HG03025 (cell line): ENCODE results near the gene TXLNG.

Experiments used
- ATAC-seq: cut with Tn5 transposase; IDR thresholded peaks from one replicate; pipeline ENCODE4 v1.9.1; 2021; ENCODE audit warnings: mild to moderate bottlenecking, moderate library complexity; ENCODE audit not compliant: unreplicated experiment, low FRiP score

The TXLNG gene

DNA sequence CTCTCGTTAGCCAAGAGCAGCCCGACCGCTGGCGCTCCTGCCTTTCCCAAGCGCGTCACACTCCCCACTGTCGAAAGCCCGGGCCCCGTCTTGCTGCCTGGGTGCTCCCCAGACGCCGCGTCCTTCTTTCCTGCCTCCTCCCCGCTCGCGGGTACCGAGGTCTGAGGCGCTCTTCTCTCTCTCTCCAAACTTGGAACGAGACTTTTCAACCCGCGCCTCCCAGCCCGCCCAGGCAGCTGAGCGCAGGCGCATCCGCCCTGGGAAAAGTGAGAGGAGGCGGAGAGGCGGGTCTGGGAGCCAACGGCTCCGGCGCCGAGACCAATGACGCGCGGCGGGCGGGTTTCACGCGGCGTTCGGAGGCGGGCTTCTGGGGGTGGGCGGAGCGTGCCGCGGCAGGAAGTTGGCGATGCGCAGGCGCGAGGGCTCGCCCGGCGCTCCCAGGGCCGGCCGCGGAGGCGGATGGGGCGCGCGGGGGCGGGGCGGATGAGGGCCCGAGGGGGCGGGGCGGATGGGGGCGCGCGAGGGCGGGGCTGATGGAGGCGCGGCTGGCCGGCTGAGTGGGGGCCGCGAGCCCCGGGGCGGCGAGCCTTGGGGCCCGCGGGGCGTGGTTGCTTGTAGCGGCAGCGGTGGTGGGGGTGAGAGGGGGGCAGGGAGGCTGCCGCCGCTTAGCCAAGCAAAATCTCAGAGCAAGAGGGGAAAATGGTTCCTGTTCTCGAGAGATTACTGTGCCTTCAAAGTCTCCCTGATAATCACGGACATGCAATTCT, 84.0 kb downstream of the TXLNG start, which contains the start of gene RBBP7:
Gene RBBP7 (minus strand): TSS at position 268 of the 767 bp plus-strand sequence. CDS start 309 bp downstream, outside the sequence.
- peak; percentile 90 for ATAC-seq

DNA sequence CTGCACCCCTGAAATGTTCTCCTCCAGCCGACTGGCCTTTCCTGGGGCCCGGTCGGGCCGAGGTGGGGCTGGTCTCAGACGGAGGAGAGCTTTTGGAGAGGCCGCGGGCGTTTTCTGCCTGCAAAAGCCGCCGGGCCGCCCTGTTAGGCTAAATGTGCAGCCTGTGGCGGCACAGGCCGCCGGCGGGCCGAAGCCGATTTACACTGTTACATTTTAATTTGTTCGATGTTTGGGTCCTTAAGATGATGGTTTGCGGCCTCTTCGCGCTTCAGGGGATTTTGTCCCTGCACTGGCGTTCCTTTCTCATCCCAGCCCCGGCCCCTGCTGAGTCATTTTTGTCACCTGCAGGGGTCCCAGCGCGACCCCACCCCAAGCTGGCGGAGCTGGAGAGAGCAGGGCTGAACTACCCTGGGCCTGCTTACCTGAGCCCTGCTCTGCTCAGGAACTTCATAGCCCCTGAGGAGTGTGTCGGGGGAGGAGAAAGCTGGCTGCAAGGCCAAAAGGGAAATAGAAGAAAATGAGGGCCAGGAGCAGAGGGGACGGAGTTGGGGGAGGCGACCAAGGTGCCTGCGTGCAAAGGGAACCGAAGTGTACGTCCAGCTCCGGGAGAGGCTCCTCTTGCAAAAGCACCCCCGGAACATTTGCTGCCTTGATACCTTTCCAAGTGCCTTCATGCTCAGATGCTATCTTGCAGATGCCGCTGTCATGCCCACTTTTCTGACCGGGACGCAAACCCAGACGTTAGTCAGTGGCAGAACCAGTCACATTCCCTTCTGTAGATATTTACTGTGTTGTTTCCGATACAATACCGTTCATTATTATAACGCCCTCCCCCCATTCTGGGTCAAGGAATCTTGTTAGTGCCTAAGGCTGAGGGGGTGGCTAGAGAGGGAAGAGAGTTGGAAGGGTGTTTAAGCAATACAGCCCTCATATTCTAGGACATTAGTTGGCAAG, 84.9 kb downstream of the TXLNG start:
- peak; percentile 5 for ATAC-seq

DNA sequence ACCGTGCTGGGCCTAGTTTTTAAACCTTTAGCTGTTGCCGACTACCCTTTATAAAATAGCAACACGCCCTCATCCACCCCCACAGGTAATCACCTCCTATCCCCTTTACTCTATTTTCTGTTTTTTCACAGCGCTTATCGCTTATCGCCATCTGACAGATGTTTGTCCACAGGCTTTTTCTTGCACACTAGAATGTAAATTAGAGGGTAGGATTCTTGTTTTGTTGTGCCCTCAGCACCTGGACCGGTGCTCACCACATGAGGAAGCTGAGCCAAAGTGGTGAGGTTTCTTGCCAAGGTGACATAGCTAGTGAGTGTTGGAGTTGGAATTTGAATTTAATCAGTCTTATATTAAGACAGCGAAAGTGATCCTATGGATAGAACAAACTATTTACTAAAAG, 86.8 kb downstream of the TXLNG start:
- no peak for ATAC-seq

DNA sequence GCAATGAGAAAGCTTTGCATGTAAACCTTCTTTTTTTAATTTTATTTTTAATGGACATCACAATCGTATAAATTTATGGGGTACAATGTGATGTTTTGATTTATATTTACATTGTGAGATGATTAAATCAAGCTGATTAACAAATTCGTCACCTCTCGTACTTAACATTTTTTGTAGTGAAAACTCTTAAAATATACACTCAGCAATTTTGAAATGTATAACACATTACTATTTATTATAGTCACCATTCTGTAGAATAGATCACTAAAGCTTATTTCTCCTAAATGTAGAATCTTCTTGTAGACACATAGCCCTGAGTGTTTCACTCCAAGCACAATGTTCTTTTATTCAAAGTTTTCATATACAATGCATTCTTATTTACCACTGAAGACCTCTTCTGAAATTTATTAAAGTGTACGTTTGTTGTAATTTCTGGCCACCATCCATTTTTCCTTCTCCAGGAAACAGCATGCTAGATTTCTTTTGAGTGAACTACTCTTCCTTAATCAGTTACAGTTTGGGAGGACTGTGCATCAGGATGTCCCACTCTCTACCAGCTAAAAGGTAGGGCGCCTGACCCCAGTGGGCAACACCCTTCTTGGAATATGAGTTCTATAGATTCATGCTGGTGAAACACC, 88.3 kb downstream of the TXLNG start:
- no peak for ATAC-seq

DNA sequence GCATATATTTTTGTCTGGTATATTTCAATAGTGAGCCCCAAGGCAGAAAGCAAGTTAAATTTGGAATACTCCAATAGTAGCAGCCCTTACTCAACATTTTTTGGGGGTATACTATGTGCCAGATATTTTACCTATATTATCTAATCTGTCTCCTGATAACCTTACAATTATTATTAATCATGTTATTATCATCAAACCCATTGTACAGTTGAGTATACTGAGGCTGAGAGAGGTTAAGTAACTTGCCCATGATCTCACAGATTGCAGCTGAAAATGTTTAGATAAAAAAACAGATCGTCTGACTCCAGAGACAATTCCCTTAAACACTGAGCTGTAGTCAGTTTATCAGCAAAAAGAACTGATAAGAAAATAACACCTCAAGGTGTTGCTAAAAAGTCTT, 90.4 kb downstream of the TXLNG start:
- no peak for ATAC-seq

DNA sequence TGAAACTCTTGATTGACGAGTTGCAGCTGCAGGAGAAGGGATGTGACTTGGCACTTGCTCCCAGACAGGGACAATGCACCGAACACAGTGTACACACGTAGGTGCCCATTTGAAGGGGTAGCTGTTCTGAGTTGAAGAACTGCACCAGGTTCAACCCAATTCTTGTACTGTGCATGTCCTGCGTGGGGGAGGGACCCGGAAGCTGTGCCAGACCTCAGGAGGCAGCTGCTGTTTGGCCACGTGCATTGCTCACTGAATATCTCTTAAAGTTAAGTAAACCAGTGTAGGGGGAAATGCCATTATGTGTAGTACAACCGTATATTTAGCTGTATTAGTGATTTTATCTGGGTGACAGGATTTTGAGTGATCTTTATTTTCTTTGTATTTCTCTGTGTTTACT, 95.9 kb downstream of the TXLNG start:
- no peak for ATAC-seq

DNA sequence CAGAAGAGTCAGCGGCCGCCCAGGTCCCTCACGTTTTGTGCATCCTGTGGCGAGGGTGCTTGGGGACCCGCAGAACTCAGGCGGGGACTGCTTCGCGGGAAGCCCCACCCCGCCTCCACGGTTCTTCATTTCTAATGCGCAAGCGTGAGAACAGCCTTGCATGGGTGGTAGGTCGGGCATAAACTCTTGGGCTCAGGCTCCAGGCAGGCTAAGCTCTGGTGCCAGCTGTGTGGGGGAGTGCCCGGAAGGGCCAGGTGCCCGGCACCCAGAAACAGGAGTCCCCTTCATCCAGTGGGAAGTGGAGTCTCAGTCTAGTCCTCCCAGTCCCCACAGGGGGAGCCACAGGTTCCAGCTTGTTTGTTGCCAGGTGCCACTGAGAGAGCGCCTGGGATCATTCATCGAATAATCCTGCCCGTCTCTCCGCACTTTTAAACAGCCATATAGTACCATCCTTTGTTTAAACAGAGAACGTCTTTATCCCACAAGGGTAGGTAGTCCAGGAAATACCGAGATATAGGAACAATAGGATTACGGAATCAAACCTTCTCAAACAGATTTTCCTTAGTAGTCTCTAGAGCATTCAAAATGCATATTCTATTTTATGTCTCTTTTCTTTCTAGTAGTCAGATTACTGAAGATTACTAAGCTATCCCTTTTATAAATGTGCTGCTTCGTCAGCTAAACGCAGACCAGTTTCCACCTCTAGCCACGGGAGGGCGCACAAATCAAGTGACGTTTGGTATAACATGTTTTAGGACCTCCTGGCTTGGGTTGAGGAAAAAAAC, 96.6 kb downstream of the TXLNG start:
- peak; percentile 49 for ATAC-seq

DNA sequence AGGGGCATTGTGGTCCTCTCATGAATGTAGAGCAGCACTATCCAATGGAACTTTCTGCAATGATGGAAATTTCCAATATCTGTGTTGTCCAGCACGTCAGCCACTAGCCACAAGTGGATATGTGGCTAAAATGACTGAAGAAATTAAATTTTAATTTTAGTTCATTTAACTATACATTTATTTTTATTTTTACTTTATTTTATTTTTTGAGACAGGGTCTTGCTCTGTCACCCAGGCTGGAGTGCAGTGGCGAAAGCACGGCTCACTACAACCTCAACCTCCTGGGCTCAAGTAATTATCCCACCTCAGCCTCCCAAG, 97.2 kb downstream of the TXLNG start:
- ATAC-seq: no peak

DNA sequence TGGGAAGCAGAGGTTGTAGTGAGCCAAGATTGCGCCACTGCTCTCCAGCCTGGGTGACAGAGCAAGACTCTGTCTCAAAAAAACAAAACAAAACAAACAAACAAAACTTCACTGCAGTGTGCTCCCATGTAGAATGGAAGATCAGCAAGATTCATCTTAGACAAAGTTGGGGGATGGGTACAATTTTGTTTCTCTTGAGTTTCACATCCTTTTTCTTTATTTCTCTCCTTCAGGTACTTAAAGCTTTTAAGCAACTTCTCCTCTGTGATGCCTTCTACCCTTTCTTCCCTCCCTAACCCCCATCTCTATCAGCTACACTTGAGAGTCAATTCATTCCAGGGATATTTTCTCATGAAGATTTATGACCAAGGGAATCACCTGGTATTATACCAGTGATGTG, 99.4 kb downstream of the TXLNG start:
- ATAC-seq: no peak

DNA sequence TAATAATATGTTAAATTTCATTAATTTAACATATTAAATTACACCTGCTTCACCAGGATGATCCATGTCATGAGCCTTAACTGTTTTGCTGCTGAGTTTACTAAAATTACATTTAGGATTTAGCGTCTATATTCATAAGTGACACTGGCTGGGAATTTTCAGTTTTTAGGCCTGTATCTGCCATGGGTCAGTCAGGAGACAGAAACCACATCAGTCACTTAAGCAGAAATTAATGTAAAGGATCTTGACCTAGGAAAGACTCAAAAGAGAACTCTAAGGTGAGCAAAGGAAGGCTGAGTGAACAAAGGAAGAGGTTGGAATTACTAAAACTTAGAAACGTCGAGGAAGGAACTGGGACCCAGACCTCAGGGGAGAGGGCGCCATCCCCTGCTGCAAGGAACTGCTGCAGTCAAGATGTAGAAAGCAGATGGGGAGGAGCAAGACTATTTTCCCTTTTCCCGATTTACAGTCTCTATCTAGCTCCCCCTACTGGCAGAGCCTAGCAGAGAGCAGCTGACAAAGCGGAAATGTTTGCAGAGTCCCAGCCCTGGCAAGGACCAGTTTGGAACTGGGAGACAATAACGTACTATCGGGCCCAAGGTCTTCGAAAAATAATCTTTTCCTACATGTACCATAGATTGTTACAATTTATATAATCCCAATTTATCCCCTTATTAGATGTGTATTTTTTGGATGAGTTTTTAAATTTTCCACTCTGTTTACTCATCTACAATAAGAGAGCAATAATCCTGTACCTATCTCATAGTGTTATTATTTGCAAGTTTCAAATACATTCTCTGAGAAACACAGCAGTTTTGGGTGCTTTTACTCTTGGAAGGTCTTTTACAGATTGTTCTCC, 106.5 kb downstream of the TXLNG start:
- peak; percentile 63 for ATAC-seq
